ENCODE measurements around the gene MGA.
A peak's percentile ranks its signal among the peaks of the same experiment; 100 is the strongest.

MGA gene

GRCh38 chr15:41658689-41659088 lies 1.5 kb upstream of the MGA start:
- DNase-seq (ENCODE audit: low spot score): no peak

- no peak for DNase-seq (ENCODE audit: low spot score)
Observed at GRCh38 chr15:41659190-41659589, 1.0 kb upstream of the MGA start.

GRCh38 chr15:41659855-41660234 lies 360 bp upstream of the MGA start:
- DNase-seq (ENCODE audit: low spot score): no peak

- DNase-seq (ENCODE audit: low spot score): no peak
Observed at GRCh38 chr15:41661078-41661517, 893 bp downstream of the MGA start.

- DNase-seq (ENCODE audit: low spot score): peak; percentile 88
Observed at GRCh38 chr15:41661518-41662225, 1.5 kb downstream of the MGA start.

- no peak for DNase-seq (ENCODE audit: low spot score)
Observed at GRCh38 chr15:41666353-41666920, 6.2 kb downstream of the MGA start.

GRCh38 chr15:41669701-41670100 lies 9.5 kb downstream of the MGA start:
- no peak for DNase-seq (ENCODE audit: low spot score)

- DNase-seq (ENCODE audit: low spot score): no peak
Observed at GRCh38 chr15:41671656-41672648, 11.7 kb downstream of the MGA start.

GRCh38 chr15:41675337-41675736 lies 15.1 kb downstream of the MGA start:
- DNase-seq (ENCODE audit: low spot score): no peak

GRCh38 chr15:41678742-41679141 lies 18.5 kb downstream of the MGA start:
- DNase-seq (ENCODE audit: low spot score): no peak

GRCh38 chr15:41683955-41684354 lies 23.8 kb downstream of the MGA start:
- no peak for DNase-seq (ENCODE audit: low spot score)

- DNase-seq (ENCODE audit: low spot score): no peak
Observed at GRCh38 chr15:41688671-41689070, 28.5 kb downstream of the MGA start.

- no peak for DNase-seq (ENCODE audit: low spot score)
Observed at GRCh38 chr15:41689083-41689482, 28.9 kb downstream of the MGA start.

- DNase-seq (ENCODE audit: low spot score): no peak
Observed at GRCh38 chr15:41689834-41690233, 29.6 kb downstream of the MGA start.

GRCh38 chr15:41690636-41691035 lies 30.4 kb downstream of the MGA start:
- DNase-seq (ENCODE audit: low spot score): no peak

GRCh38 chr15:41691471-41691870 lies 31.3 kb downstream of the MGA start:
- no peak for DNase-seq (ENCODE audit: low spot score)

- no peak for DNase-seq (ENCODE audit: low spot score)
Observed at GRCh38 chr15:41692049-41692448, 31.8 kb downstream of the MGA start.

- DNase-seq (ENCODE audit: low spot score): no peak
Observed at GRCh38 chr15:41693757-41694156, 33.6 kb downstream of the MGA start.

- no peak for DNase-seq (ENCODE audit: low spot score)
Observed at GRCh38 chr15:41695750-41696436, 35.7 kb downstream of the MGA start.

- no peak for DNase-seq (ENCODE audit: low spot score)
Observed at GRCh38 chr15:41698779-41699178, 38.6 kb downstream of the MGA start.

GRCh38 chr15:41703120-41703519 lies 42.9 kb downstream of the MGA start:
- DNase-seq (ENCODE audit: low spot score): no peak

GRCh38 chr15:41713047-41713446 lies 52.8 kb downstream of the MGA start:
- no peak for DNase-seq (ENCODE audit: low spot score)
